Bronchus fibroblast of lung (primary cell): ENCODE data around the gene SRSF8. TPM values are rescaled to one million over a fixed set of nuclear protein-coding genes. Genes with fewer than 3 reads are reported as not detected.

Experiments
- total RNA-seq: library from RNA; depleted of rRNA; stranded (reverse); fragments of >200 nt; gene quantifications from 2 replicates; pipeline ENCODE4 v1.2.3, GENCODE V29; 2015

SRSF8 gene, protein sequence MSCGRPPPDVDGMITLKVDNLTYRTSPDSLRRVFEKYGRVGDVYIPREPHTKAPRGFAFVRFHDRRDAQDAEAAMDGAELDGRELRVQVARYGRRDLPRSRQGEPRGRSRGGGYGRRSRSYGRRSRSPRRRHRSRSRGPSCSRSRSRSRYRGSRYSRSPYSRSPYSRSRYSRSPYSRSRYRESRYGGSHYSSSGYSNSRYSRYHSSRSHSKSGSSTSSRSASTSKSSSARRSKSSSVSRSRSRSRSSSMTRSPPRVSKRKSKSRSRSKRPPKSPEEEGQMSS
- total RNA-seq: 13.7 and 17.0 TPM in 2 replicates

DNA sequence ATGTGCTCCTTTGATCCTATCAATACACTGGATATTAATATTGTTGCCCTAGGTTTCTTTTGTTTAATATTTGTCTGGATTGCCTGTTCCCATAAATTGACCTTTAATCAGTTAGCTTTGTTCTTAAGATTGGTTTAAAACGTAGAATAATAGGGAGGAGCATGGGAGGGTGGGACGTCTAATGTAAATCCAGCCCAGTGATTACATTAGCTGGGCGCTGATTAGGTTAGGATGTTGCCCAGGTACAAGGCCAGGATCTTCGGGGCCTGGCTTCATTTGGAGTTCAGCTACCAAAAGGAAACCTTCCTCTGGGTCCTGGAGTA lies at the start of gene SRSF8:
SRSF8 (plus strand) TSS at position 204 of the 323 bp plus-strand sequence. CDS start 308 bp downstream, outside the sequence.

DNA sequence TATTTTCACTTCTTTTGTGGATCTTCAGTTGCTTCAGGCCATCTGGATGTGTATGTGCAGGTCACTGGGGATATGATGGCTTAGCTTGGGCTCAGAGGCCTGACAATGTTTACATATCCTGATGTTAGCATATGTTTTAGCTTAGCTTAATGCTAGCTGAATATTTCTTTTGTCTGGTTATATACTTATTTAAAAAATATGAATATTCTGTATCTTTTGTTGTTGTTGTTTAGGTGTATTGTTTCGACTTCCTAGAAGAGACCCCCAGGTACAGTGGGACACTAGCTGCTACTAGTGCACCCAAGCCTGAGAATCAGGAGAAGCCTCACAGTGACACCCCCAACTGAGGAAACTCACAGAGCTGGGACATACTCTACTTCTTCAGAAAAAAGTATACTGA lies 41.8 kb upstream of the SRSF8 start, which contains the start of gene KDM4E:
KDM4E (plus strand) TSS at position 301 of the 400 bp plus-strand sequence. CDS start 300 bp downstream, outside the sequence.

DNA sequence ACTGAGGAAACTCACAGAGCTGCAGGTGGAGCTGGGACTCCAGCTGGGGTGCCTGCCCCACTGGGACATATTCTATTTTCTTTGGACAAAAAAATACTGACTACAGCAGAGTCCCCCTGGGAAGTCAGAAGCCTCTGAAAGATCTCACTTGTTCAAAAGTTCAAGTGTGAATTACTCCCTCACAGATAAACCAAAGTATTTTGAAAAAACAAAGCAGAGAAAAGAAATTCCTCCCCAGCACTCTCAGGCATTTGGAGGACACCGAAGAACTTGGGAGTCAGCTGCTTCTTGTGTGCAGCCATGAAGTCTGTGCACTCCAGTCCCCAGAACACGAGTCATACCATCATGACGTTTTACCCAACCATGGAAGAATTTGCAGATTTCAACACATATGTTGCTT lies 17.6 kb upstream of the SRSF8 start, which contains the start of gene KDM4F:
KDM4F (plus strand) TSS at position 301 of the 400 bp plus-strand sequence.

DNA sequence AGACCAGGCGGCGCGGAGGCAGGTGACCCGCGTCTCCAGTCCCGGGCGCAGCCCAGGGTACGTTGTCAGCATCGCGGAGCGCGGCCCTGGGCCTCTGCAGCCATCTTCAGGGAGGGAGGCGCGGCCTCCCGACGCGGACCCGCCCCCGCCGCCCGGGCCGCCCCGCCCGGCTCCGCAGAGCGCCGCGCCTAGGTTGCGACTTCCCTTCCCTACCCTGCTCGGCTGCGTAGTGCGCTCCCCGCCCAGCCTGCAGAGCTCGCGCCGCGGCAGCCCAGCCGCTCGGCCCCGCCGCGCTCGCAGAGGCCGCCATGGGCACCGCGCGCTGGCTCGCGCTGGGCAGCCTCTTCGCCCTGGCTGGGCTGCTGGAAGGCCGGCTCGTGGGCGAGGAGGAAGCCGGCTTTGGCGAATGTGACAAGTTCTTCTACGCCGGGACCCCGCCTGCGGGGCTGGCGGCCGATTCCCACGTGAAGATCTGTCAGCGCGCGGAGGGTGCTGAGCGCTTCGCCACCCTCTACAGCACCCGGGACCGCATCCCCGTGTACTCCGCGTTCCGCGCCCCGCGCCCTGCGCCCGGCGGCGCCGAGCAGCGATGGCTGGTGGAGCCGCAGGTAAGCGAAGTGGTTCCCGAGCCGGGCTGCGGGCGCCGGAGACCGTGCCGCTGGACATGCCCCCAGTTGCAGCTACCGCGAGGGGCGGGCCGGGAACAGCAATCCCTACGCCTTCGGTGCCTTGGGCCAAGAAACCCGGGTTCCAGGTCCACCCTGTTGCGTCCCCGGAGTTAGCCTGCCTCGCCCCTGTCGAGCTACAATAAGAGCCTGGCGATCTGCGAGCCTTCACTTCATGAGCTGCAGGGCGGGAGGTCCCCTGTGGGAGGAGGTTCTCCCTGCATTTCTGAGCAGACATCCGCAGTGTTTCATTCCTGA lies 23.2 kb downstream of the SRSF8 start, which contains the start of gene ENDOD1:
ENDOD1 (plus strand) TSS at position 227 of the 923 bp plus-strand sequence; CDS start at position 309, 82 bp downstream.

Other genes with a start within 250 kb of the SRSF8 start
- gene CWC15, start 93.4 kb upstream of the SRSF8 start, total RNA-seq: 36.6 and 44.2 TPM in 2 replicates
- gene KDM4D, start 93.2 kb upstream of the SRSF8 start, total RNA-seq: 2.1 and 2.7 TPM in 2 replicates
- gene KDM4E, start 41.7 kb upstream of the SRSF8 start, total RNA-seq: not detected in 2 replicates
- not detected in 2 replicates for gene KDM4F, start 17.5 kb upstream of the SRSF8 start, total RNA-seq
- 20.1 and 23.4 TPM in 2 replicates for gene ENDOD1, start 22.9 kb downstream of the SRSF8 start, total RNA-seq
- 3.9 and 5.0 TPM in 2 replicates for gene SESN3, start 164.3 kb downstream of the SRSF8 start, total RNA-seq